Colon (tissue), 2 donors: Measurements from ENCODE around the gene TCTN1.

Experiments
- FAIRE-seq: peaks from 2 replicates; lab custom pipeline; 2012; peaks lifted over from hg19 to GRCh38; lab: Jason Lieb, UNC
- donor health status: control.
- donor health status: control.

TCTN1 gene

DNA sequence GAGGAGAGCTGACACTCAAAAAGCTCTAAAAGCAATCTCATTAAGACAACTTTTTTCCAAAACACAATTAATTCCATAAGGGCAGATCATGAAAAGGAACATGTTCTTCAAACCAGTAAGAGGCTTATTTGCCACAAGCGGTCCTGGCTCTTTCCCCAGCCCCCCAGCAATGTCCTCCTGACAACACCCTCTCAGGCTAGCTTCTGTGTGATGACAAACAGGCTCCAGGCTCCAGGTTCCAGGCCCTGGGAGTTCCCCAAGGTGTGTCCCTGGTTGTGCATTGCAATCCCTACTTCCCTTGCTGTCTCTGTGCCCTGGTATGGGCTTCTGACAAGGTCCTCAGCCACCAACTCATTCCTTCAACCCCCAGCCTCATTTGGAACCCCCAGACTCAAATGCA lies 66.1 kb downstream of the TCTN1 start:
- FAIRE-seq, result no peak

DNA sequence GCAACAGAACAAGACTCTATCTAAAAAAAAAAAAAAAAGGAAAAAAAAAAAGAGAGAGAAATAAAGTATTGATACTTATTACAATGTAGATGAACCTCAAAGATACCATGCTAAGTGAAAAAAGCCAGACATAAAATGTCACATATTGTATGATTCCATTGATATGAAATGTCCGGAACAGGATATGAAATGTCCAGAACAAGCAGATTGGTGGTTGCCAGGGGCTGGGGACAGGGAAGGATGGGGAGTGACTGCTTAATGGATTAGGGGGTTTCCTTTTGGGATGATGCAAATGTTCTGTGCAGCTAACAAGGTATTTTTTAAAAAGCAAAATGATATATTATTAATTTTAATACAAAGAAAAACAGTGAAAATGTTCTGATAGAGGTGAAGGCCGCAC lies 70.0 kb downstream of the TCTN1 start:
- FAIRE-seq, result no peak

GRCh38 chr12:110684312-110684836 lies 70.4 kb downstream of the TCTN1 start:
- no peak for FAIRE-seq

DNA sequence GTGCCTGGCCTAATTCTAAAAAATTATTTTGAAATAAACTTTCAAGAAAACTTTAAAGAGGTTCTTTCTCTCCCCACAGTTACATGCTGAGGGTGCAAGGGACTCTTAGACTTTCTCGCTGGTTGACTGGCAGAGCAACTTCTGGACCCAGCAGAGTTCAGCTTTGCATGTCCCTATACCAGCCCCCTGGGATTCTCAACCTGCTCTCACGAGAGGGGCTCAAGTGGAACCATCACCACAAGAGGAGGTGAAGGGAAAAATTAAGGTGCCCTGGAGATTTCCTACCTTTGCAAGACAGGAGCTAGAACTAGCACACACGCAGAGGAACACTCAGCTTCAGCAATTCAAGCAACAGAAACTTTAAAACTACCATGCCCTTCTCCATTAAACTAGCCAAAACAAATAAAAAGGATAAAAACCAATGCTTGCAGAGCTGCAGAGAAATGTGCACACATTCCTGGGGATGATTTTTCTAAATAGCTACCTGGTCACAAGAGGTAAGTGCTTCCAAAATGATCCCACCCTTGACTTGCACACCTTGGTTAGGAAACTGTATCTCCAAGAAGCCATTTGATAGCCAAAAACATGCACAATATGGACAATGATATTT lies 72.5 kb downstream of the TCTN1 start:
- FAIRE-seq, result no peak

DNA sequence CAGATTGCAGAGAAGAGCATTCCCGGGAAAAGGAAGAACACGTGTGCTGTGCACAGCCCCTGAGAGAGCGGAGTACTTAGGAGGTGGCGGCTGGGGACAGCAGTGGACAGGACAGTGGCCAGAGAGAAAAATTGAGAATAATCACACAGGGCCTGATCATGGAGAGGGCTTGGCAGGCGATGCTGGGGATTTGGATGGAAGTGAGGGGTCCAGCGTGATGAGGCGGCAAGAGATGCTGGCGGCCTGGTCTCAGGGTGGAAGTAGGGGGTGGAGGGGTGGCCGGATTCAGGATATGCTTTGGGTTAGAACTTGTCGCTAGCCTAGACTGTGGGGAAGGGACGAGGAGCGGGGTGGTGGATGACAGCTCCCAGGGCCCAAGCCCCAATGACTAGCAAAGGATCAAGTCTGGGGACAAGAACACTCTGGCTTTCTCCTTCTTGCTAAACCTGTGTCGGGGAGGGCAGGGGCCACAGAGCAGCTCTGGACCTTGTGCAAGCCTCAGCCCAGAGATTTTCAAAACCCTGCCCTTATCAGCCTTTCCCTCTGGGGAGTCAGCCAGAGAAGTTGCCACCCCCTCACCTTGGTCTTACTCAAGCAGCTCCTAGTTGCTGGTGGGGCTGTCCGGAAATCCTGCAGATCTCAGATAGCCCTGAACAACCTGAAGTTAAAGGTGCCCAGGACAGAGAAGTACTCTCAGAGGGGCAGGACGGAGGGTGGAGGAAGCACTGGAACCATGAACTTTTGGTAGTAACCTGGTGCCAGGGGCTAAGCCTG lies 73.7 kb downstream of the TCTN1 start:
- FAIRE-seq, result no peak

GRCh38 chr12:110688446-110689280 lies 74.7 kb downstream of the TCTN1 start, which contains the start of gene HVCN1:
Gene HVCN1, minus strand, starts transcription at chr12:110689115. Its CDS starts 5,870 bp downstream, at chr12:110683245.
- FAIRE-seq, result no peak

- FAIRE-seq, result no peak
Measured at GRCh38 chr12:110689281-110690126, 75.6 kb downstream of the TCTN1 start.

GRCh38 chr12:110690127-110690430 lies 76.2 kb downstream of the TCTN1 start:
- no peak for FAIRE-seq

DNA sequence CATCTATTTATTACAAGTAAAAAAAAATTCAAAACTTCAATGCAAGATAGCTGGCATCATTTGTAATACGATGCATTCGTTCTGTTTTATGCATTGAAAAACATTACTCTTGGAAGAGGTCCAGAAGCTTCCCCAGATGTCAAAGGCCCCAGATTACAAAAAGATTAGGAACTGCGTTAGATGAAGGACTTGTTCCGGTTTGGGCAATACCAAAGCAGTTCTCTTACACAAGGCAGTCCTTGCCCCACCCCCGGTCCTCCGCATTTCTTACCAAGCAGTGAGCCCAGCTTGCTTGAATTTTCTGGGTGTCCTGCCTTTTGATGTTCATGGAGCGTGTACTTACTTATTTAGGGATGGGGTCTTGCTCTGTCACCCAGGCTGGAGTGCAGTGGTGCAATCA lies 79.8 kb downstream of the TCTN1 start:
- no peak for FAIRE-seq

GRCh38 chr12:110694330-110694901 lies 80.5 kb downstream of the TCTN1 start:
- FAIRE-seq, result no peak

GRCh38 chr12:110696283-110696682 lies 82.4 kb downstream of the TCTN1 start:
- FAIRE-seq, result no peak

- FAIRE-seq, result no peak
Measured at GRCh38 chr12:110697236-110697635, 83.3 kb downstream of the TCTN1 start.

DNA sequence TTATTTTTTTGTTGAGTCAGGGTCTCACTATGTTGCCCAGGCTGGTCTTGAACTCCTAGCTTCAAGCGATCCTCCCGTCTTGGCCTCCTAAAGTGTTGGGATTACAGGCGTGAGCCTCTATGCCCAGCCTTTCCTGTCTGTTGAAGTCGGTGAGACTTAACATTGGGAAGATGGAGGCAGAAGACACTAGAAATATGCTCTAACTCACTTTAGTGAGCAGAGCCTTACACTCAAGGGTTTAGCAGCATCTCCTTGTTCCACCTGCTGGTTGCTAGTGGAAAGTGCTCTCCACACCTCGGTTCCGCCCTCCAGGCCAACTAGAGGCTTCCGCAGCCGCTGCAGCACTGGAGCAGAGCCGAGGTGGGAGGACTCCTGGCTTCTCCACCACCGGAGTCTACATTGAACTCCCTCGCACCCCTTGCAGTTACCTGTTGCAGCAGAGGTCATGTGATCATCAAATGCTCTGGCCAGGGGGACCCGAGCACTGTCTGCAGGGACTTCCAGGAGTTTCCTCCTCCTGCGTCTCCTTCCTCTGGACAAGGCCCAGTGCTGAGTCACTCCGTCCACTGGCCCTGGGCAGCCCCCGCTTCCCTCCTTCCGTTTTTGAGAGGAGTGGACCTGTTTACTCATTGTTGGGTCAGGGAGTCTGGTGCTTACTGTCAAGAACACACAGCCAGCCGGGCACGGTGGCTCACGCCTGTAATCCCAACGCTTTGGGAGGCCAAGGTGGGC lies 84.4 kb downstream of the TCTN1 start:
- FAIRE-seq, result no peak
